ENCODE data around the gene COL12A1.

The COL12A1 gene

GRCh38 chr6:75094614-75095200, 111.1 kb downstream of the COL12A1 start:
- no peak for DNase-seq

DNA sequence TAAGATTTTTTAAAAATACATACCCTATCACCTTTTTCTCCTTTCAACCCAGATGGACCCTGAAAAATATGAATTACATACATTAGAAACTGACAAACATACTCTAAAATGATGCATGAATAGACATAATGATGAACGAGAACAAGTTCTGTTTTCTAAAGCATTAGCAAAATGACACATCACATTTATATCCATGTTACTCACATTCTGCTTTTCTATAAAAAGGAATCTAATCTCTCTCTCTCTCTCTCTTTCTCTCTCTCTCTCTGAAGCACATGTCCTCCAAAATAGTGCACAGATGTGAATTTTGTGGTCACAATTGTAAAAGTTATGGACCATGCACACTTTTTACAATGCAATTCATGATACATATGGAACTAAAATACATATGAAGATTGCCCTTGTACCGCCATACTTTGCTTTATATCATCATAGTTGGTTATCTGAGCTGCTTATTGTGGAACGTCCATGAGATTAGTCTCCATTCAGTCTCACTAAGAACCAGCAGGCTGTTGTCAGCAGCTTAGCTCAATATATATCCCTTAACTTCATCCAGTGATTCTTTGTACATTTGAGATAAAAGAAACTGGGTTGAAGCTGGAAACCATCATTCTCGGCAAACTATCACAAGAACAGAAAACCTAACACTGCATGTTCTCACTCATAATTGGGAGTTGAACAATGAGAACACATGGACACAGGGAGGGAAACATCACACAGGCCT, 114.2 kb downstream of the COL12A1 start:
- no peak for DNase-seq

- no peak for DNase-seq
Observed at GRCh38 chr6:75090576-75090975, 115.3 kb downstream of the COL12A1 start.

DNA sequence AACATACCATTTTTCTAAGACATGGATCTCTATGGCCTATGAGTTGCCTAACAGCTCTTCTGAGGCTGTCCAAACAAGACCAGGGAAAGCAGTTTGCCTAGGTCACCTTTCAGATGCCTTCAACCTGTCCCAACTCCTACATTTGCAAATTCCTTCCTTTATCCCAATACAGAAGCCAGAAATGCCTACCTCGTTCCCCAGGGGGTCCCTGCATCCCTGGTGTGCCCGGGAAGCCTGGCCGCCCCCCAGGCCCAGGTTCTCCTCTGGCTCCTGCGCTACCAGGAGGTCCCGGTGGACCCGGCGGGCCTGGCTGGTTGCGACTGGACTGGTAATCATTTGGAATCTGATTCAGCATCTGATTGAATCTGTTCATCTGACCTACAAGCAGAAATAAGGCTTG, 115.9 kb downstream of the COL12A1 start:
- DNase-seq = no peak

- no peak for DNase-seq
Observed at GRCh38 chr6:75089151-75089897, 116.5 kb downstream of the COL12A1 start.

DNA sequence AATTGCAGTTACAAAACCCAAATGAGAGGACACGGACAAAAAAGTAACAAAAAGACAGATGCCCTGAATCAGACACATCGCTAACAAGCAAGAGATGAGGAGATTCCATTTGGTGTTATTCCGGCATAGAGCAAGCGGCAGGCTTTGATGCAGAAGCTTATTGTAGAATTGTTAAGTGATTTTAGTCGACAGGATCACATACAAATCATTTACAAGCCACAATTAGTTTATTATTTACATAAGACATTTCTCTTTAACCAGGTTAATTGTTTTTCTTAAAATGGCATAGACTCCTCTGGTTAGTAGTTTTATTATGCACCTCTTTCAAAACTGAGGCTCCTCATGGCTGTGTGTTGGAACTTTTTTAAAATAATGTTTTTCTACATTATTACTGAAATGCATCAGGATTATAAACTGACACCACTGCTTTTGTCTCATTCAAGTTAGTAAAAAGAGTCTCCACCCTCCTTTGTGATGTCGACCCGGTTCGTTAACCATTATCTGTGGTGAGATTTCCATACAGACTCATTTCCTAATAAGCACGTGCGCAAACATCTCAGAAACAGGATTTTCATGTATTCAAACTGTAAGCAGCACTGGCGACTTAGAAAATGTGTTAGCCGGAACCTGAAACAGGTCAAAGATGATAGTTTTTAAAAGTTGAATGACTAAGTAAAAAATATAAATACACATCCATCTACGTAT, 119.8 kb downstream of the COL12A1 start:
- DNase-seq = no peak

DNA sequence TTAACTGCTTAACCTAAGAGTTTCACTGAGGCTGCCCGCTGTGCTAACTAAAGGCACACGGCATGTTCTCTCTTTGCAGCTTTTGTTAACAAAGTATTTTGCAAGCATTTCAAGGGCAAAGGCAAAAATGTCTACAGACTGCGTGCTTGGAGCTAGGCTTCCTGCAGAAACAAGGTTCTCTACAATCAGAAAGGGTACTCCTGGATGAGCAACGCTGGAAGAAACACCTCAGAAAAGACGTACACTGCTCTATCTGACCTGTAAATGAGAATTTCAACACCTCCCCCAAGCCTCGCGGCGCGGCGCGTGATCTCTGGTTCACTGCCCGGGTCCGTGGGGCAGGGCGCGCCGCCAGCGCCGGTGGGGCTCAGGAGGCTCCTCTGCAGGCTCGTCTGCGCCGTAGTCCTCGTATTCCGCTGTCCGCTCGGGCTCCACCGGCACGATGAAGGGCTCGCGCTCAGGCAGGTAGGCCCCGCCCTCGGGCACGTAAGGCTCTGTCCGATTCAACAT, 120.9 kb downstream of the COL12A1 start:
- DNase-seq = no peak

DNA sequence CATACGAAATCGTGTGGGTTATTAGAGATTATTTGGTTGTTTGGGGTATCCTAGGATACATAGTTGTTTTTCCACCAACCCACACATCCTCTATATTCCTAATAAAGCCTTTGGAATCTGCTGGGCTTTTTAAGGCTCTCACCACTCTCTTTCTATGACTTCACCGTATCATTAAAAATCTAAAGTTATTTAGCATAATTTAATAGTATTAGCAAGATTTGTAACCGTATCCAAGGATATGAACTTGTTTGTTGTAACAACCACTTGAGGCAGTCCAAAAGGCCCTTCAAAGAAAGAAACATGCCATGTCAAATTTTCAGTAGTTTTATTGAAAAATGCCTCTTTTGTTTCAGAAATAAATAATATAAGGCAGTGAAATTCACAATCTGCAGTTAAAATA, 121.8 kb downstream of the COL12A1 start:
- DNase-seq = no peak

GRCh38 chr6:75081921-75082320, 123.9 kb downstream of the COL12A1 start:
- DNase-seq = no peak

DNA sequence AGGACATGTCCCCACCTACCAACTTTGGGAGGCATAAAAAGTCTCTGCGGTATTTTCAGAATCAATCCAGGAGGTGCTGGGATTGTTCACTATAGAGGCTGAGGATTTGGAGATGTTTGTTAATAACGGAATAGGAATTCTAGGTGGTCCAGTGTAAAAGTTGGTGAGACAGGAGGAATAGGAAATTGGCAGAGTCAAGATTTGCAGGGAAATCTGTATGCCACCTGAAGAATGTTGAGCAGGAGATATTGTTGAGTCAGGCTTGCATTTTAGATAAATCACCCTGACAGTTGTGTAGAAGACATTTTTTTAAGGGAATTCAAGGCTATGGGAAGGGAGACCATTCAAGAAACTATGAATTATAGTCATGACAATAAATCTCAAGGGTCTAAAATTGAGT, 124.8 kb downstream of the COL12A1 start:
- DNase-seq = no peak

GRCh38 chr6:75079589-75079988, 126.3 kb downstream of the COL12A1 start:
- no peak for DNase-seq

DNA sequence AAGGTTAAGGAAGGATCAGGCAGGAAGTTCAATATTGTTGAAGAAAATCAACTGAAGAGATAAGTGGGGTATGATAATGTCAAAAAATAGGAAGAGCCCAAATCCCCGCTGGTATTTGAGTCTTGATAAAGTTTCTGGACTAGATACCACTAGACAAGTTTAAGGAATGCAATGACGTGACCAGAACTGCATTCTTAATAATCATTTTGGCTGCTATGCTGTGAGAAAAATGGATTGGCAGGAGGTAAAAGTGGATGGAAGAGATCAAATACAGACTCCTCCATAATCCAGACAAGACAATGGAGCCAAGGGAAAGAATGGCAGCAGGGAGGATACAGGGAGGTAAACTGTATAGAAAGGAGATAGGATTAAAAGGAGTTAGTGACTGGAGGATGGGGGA, 128.2 kb downstream of the COL12A1 start:
- DNase-seq = no peak

DNA sequence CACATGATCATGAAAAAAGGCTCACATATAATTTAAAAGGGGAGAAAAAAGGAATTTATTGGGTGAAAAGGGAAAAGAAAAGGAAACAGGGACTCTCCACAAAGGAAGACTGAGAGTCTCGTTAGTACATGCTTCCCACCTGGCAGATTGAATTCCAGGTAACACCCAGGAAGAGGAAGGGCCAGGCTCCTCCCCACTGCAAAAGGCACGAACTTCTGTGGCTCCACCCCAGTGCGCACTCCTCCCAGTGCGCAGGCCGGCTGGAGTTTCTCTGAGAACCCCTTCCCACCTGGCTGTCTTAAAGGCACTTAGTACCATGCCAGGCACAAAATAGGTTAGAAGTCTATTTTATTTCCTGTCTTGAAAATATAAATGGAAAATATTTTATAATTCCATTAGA, 129.8 kb downstream of the COL12A1 start:
- no peak for DNase-seq

DNA sequence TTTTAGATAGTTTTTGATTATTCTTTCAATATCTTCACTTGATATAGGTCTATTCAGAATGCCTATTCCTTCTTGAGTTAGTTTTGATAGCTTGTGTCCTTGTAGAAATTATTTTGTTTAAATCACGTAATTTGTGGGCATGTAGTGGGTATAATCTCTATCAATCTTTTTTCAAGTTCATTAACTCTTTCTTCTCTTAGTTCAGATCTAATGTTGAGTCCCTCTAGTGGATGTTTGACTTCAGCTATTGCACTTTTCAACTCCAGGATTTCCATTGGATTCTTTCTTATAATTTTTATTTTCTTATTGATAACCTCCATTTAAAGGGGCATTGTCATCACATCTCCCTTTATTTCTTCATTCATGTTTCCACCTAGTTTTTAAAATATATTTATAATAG, 135.6 kb downstream of the COL12A1 start:
- DNase-seq = no peak

DNA sequence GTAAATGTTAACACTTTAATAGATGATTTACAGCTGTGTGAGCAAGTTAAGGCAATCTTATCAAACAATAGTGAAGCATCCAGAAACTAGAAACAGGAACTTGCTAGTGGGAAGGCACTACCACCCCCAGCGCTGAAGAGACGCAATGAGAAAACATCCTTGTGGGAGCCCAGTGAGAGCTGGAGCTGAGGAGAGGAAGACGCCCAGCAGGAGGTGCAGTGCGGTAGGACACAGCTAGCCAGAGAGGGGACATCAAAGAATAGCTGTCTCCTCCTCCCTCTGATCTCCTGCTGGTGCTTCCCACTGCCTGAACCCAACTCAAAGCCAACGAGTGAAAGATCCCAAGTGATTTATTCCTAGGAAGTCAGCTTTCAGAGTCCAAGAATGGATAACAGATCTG, 140.3 kb downstream of the COL12A1 start:
- DNase-seq = no peak

- DNase-seq = no peak
Observed at GRCh38 chr6:75052491-75052890, 153.4 kb downstream of the COL12A1 start.

DNA sequence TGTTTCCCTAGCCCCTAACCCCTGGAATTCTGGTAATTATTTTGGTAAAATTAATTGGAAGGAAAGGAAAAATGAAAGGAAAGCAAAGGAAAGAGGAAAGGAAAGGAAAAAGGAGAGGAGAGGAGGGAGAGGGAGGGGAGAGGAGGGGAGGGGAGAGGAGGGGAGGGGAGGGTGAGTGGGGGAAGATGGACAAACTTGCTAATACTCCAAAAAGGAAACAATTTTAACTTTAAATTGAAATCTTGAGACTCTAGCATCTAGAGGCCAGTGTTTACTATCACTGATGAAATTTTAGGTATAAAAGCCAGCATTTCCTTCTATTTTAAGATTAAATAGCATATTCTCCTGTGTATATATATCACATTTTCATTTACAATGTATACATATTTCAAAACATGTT, 156.5 kb downstream of the COL12A1 start:
- DNase-seq = no peak

DNA sequence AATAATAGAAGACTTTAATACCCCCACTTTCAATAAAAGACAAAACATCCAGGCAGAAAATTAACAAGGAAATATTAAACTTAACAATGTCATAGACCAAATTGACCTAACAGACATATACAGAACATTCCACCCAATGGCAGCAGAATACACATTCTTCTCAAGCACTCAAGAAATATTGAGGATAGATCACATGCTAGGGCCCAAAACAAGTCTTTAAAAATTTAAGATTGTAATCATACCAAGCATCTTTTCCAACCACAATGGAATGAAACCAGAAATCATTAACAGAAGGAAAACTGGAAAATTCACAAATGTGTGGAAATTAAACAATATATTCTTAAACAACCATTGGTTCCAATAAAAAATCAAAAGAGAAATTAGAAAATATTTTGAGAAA, 161.0 kb downstream of the COL12A1 start:
- no peak for DNase-seq

- no peak for DNase-seq
Observed at GRCh38 chr6:75041381-75041780, 164.5 kb downstream of the COL12A1 start.

Measured in T-helper 1 cell (primary cell).